A673 (cell line): Measurements from ENCODE around the gene TGM2. TPM values are rescaled to one million over a fixed set of nuclear protein-coding genes. Genes with fewer than 3 reads are reported as not detected.

Source experiments
- BruUV-seq: library from RNA; stranded (reverse); fragments of 400-500 nt; replicated peaks from 2 replicates; lab custom pipeline; 2021; lab: Mats Ljungman, UMichigan
- CTCF ChIA-PET: fragments of 300-600 bp; sonication (Branson Sonifier 250); formaldehyde crosslinking; loops from one replicate; lab custom pipeline; 2022; ENCODE audit warnings: antibody characterized with exemption; lab: Charles Lee
- POLR2A ChIA-PET: fragments of 300-600 bp; sonication (Branson Sonifier 250); formaldehyde crosslinking; loops from one replicate; lab custom pipeline; 2022; ENCODE audit warnings: antibody characterized with exemption; ENCODE audit not compliant: low non-redundant PET; lab: Charles Lee
- DNase-seq: peaks from one replicate; pipeline ENCODE4 v3.0.0-alpha.2; 2015; ENCODE audit warnings: low spot score
- H3K27ac ChIP-seq: fragments of 200-600 bp; sonication (generic); 2 replicates; pipeline ENCODE4 v1.5.1; 2016; ENCODE audit warnings: mixed run types, low read depth, mild to moderate bottlenecking, mixed read lengths, antibody characterized with exemption, low read length; ENCODE audit not compliant: poor library complexity, severe bottlenecking
- H3K27me3 ChIP-seq: fragments of 200-600 bp; sonication (generic); replicated peaks from 2 replicates; pipeline ENCODE4 v1.6.1; 2017; ENCODE audit warnings: mixed run types, low read depth, mild to moderate bottlenecking, mixed read lengths, antibody characterized with exemption, low read length; ENCODE audit not compliant: insufficient read depth, poor library complexity
- H3K36me3 ChIP-seq: fragments of 200-600 bp; sonication (generic); 2 replicates; pipeline ENCODE4 v1.6.1; 2016; ENCODE audit warnings: mixed run types, mild to moderate bottlenecking, mixed read lengths, antibody characterized with exemption, low read length; ENCODE audit not compliant: insufficient read depth, poor library complexity, severe bottlenecking
- H3K4me1 ChIP-seq: fragments of 200-600 bp; sonication (generic); 2 replicates; pipeline ENCODE4 v1.6.1; 2017; ENCODE audit warnings: mixed run types, mild to moderate bottlenecking, mixed read lengths, antibody characterized with exemption, low read length; ENCODE audit not compliant: insufficient read depth, poor library complexity, severe bottlenecking
- H3K4me3 ChIP-seq: fragments of 200-600 bp; sonication (generic); 2 replicates; pipeline ENCODE4 v1.5.1; 2016; ENCODE audit warnings: low read depth, mixed run types, mild to moderate bottlenecking, mixed read lengths, low read length; ENCODE audit not compliant: poor library complexity, severe bottlenecking
- H3K9me3 ChIP-seq: fragments of 200-600 bp; sonication (generic); 2 replicates; pipeline ENCODE4 v1.6.1; 2016; ENCODE audit warnings: mixed run types, low read depth, mild to moderate bottlenecking, mixed read lengths, antibody characterized with exemption, low read length; ENCODE audit not compliant: poor library complexity, severe bottlenecking
- EZH2 ChIP-seq: fragments of 200-600 bp; sonication (generic); IDR thresholded peaks from 2 replicates; pipeline ENCODE4 v1.6.1; 2017; ENCODE audit warnings: borderline replicate concordance, low read depth, mild to moderate bottlenecking, mixed read lengths, antibody characterized with exemption, low read length; ENCODE audit not compliant: poor library complexity, severe bottlenecking
- intact Hi-C: fragments of 100-400 bp; cut with micrococcal nuclease; formaldehyde crosslinking; loops from one replicate; pipeline ENCODE4 v1.10.0; 2022; ENCODE audit not compliant: unreplicated experiment
- total RNA-seq: library from RNA; stranded (reverse); gene quantifications from 2 replicates; pipeline ENCODE4 v1.2.3, GENCODE V29; 2021
- TF ChIP-seq, protein P1 (sequence below): fragments of 300-800, 200-600 bp; sonication (generic); conservative IDR thresholded peaks from 2 replicates; pipeline ENCODE4 v1.5.1; 2017; ENCODE audit warnings: low read depth, mild to moderate bottlenecking, antibody characterized with exemption, low read length, moderate library complexity, mixed read lengths

The TGM2 gene
- total RNA-seq, 1 experiment from 2014 or later: 0.43 TPM

DNA sequence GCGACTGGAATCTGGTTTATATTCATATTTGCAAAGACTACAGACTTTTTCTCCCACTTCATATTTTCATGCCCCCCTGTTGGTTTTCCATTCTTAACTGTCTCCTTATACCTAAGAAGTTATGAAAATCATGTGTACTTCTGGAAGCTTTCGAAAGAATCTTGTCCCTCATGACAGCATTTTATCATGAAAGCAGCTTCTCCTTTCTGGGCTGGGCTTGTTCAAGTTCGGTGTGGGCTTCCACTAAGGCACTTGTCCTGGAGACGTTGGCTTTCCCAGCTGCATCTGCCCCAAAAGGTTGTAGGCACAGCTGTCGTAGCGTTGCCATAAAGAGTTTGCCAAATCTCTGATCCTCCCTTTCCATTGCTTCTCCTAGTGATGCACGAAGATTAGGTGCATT, 75.0 kb downstream of the TGM2 start:
- intact Hi-C loops: no loop called here
- H3K4me3 ChIP-seq: no peak overlapping the region
- H3K4me1 ChIP-seq: peaks cover 40% of the 10 kb centered on the region
- no peak for DNase-seq
- ChIA-PET CTCF (no interaction called here), POLR2A (no interaction called here)
- BruUV-seq: no TSS peak
- H3K27ac ChIP-seq: no peak overlapping the region
- H3K27me3 ChIP-seq: no peaks in the 10 kb centered on the region
- TF ChIP-seq, protein P1, sequence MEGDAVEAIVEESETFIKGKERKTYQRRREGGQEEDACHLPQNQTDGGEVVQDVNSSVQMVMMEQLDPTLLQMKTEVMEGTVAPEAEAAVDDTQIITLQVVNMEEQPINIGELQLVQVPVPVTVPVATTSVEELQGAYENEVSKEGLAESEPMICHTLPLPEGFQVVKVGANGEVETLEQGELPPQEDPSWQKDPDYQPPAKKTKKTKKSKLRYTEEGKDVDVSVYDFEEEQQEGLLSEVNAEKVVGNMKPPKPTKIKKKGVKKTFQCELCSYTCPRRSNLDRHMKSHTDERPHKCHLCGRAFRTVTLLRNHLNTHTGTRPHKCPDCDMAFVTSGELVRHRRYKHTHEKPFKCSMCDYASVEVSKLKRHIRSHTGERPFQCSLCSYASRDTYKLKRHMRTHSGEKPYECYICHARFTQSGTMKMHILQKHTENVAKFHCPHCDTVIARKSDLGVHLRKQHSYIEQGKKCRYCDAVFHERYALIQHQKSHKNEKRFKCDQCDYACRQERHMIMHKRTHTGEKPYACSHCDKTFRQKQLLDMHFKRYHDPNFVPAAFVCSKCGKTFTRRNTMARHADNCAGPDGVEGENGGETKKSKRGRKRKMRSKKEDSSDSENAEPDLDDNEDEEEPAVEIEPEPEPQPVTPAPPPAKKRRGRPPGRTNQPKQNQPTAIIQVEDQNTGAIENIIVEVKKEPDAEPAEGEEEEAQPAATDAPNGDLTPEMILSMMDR: no peak
- TF ChIP-seq EZH2: no peak
- peaks cover 31% of the 10 kb centered on the region for H3K36me3 ChIP-seq
- H3K9me3 ChIP-seq: no peaks in the 10 kb centered on the region

DNA sequence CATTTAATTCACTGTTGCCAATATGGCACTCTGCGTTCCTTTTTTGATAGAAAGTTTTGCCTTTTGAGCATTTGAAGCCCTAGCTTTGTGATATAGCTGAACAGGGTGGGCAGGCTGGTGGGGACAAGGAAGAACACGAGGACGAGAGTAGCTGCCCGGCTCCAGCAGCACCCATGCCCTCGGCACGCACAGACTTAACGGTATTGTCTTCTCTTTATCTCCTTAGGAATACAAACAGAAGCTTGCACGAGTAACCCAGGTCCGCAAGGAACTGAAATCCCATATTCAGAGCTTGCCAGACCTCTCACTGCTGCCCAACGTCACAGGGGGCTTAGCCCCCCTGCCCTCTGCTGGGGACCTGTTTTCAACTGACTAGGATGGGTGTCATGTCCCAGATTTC, 75.6 kb downstream of the TGM2 start:
- no peak for DNase-seq
- peaks cover 31% of the 10 kb centered on the region for H3K36me3 ChIP-seq
- H3K9me3 ChIP-seq: no peaks in the 10 kb centered on the region
- H3K27me3 ChIP-seq: no peaks in the 10 kb centered on the region
- POLR2A ChIA-PET: no interaction called here
- no TSS peak for BruUV-seq
- peaks cover 34% of the 10 kb centered on the region for H3K4me1 ChIP-seq
- intact Hi-C loops: no loop called here
- CTCF ChIA-PET: interaction anchor here (0.6 kb wide), 1 partner anchor 285 kb away, joined by 5 read pairs; no protein-coding TSS in a partner anchor
- no peak overlapping the region for H3K27ac ChIP-seq
- H3K4me3 ChIP-seq: no peak overlapping the region
- TF ChIP-seq EZH2: no peak
- TF ChIP-seq, protein P1: no peak

DNA sequence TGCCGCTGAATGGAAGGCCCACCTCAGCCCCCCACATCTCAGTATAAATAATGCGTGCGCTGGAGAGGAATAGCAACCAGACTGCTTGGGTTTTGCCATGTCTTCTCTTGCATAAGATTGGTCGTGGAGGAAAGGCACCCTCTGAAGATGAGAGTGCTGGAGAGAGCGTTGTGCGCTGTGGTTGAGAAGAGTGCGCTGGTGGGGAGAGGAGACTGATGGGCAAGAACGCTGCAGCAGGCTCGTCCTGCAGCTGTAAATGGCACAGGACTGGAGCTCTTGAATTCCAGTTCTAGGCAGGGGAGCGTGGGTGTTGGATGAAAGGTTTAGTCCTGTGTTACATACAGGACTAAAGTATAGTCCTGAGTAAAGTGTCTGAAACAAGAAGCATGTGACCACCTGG, 80.0 kb downstream of the TGM2 start:
- Histone ChIP-seq H3K27ac (no peak overlapping the region), H3K36me3 (peaks cover 39% of the 10 kb centered on the region), H3K4me3 (no peak overlapping the region), H3K9me3 (no peaks in the 10 kb centered on the region), H3K4me1 (no peaks in the 10 kb centered on the region), H3K27me3 (no peaks in the 10 kb centered on the region)
- TF ChIP-seq, protein P1: no peak
- TF ChIP-seq EZH2: no peak
- no peak for DNase-seq
- POLR2A ChIA-PET: no interaction called here
- intact Hi-C loops: no loop called here
- no TSS peak for BruUV-seq
- CTCF ChIA-PET: no interaction called here
